HepG2 (cell line): ENCODE results near the gene ITPR1. TPM values are rescaled to one million over a fixed set of nuclear protein-coding genes. Genes with fewer than 3 reads are reported as not detected.

Source experiments
- ATAC-seq: fragments of 200-7000 bp; cut with Tn5 transposase; 3 replicates; pipeline ENCODE4 v1.9.1; 2020; ENCODE audit warnings: mild to moderate bottlenecking, moderate library complexity
- BruUV-seq: library from RNA; stranded (reverse); fragments of 400-500 nt; replicated peaks from 2 replicates; lab custom pipeline; 2021; lab: Mats Ljungman, UMichigan
- CTCF ChIA-PET: fragments of 300-600 bp; formaldehyde crosslinking; extraction: SDS; loops from one replicate; lab custom pipeline; 2021; ENCODE audit warnings: low total read pairs, inconsistent platforms, low intra/inter-chr PET ratio; lab: Yijun Ruan, JAX
- POLR2A ChIA-PET: fragments of 350-600 bp; sonication (Branson Sonifier 250); formaldehyde crosslinking; loops from one replicate; lab custom pipeline; 2020; ENCODE audit warnings: antibody characterized with exemption, inconsistent platforms; lab: Yijun Ruan, JAX
- DNase-seq: peaks from one replicate; pipeline ENCODE4 v3.0.0-alpha.2; 2015; ENCODE audit warnings: low spot score
- FAIRE-seq: peaks from 3 replicates; lab custom pipeline; 2011; peaks lifted over from hg19 to GRCh38; lab: Jason Lieb, UNC
- H2AFZ ChIP-seq: one replicate; pipeline ENCODE4 v1.6.1; 2011; ENCODE audit warnings: low read length, inconsistent platforms
- H3K27ac ChIP-seq: fragments of 300-600 bp; 3 replicates; pipeline ENCODE4 v1.8.0; 2011; ENCODE audit warnings: mixed run types, mild to moderate bottlenecking, mixed read lengths, low read length, inconsistent platforms; ENCODE audit not compliant: insufficient read depth; ENCODE audit errors: extremely low read length
- H3K27me3 ChIP-seq, 2 experiments: fragments of 200-600 bp in 1 of 2; 2 replicates in 1 of 2; 3 replicates in 1 of 2; pipeline versions ENCODE4 v1.6.0 to v1.8.0; 2011; ENCODE audit warnings: low read length in 2 of 2, mild to moderate bottlenecking in 2 of 2, moderate library complexity in 2 of 2, inconsistent platforms in 1 of 2; ENCODE audit not compliant: insufficient read depth in 2 of 2, control insufficient read depth in 1 of 2
- H3K36me3 ChIP-seq, 2 experiments: fragments of 200-600 bp in 1 of 2; replicated peaks in 1 of 2; 2 replicates in 1 of 2; 3 replicates in 1 of 2; pipeline versions ENCODE4 v1.5.1 to v1.8.0; 2011; ENCODE audit warnings: low read length in 2 of 2, inconsistent platforms in 1 of 2; ENCODE audit not compliant: insufficient read depth in 2 of 2, control insufficient read depth in 1 of 2
- H3K4me1 ChIP-seq: 2 replicates; pipeline ENCODE4 v1.5.1; 2012; ENCODE audit warnings: low read length, inconsistent platforms; ENCODE audit not compliant: insufficient read depth
- H3K4me2 ChIP-seq: 2 replicates; pipeline ENCODE4 v1.6.0; 2011; ENCODE audit warnings: low read depth, low read length, inconsistent platforms
- H3K4me3 ChIP-seq, 3 experiments: fragments of 200-600 bp in 1 of 3; sonication (generic), shearing (Covaris generic) in 1 of 3; replicated peaks in 1 of 3; 2 replicates each; pipeline ENCODE4 v1.5.1; 2011 to 2016; ENCODE audit warnings: low read length in 3 of 3, inconsistent platforms in 2 of 3, low read depth in 2 of 3, mild to moderate bottlenecking in 2 of 3, control low read depth in 1 of 3, mixed read lengths in 1 of 3; ENCODE audit not compliant: insufficient read depth in 1 of 3
- H3K79me2 ChIP-seq: one replicate; pipeline ENCODE4 v1.6.1; 2011; ENCODE audit warnings: low read length, inconsistent platforms; ENCODE audit not compliant: insufficient read depth
- H3K9ac ChIP-seq: 2 replicates; pipeline ENCODE4 v1.6.0; 2011; ENCODE audit warnings: mild to moderate bottlenecking, low read depth, low read length, inconsistent platforms; ENCODE audit not compliant: insufficient read depth
- H3K9me3 ChIP-seq: 2 replicates; pipeline ENCODE4 v1.5.1; 2012; ENCODE audit warnings: mild to moderate bottlenecking, low read length
- H4K20me1 ChIP-seq: 2 replicates; pipeline ENCODE4 v1.6.0; 2011; ENCODE audit warnings: inconsistent platforms, mild to moderate bottlenecking, low read length, moderate library complexity; ENCODE audit not compliant: insufficient read depth
- ATRX ChIP-seq: sonication (generic); formaldehyde crosslinking; IDR thresholded peaks from 2 replicates; pipeline ENCODE4 v1.4.0; 2020; ENCODE audit warnings: missing genetic modification reagents, borderline replicate concordance
- FOXC1 ChIP-seq: sonication (generic); formaldehyde crosslinking; IDR thresholded peaks from 2 replicates; pipeline ENCODE4 v1.8.0; 2022; ENCODE audit warnings: mild to moderate bottlenecking, missing genetic modification reagents, borderline replicate concordance
- GATA4 ChIP-seq: sonication (generic); IDR thresholded peaks from 2 replicates; pipeline ENCODE4 v1.6.1; 2016; ENCODE audit warnings: antibody characterized with exemption, low read depth, borderline replicate concordance
- HNRNPL ChIP-seq: fragments of 200-400 bp; formaldehyde crosslinking; IDR thresholded peaks from 2 replicates; pipeline ENCODE4 v1.6.1; 2017; ENCODE audit warnings: mild to moderate bottlenecking, low read depth, low read length
- JUNB ChIP-seq: sonication (generic); formaldehyde crosslinking; IDR thresholded peaks from 2 replicates; pipeline ENCODE4 v1.8.0; 2022; ENCODE audit warnings: missing genetic modification reagents, mild to moderate bottlenecking, borderline replicate concordance
- MEIS1 ChIP-seq: sonication (generic); formaldehyde crosslinking; IDR thresholded peaks from 2 replicates; pipeline ENCODE4 v1.9.0; 2021; ENCODE audit warnings: mild to moderate bottlenecking, missing genetic modification reagents, moderate library complexity, borderline replicate concordance
- MTF2 ChIP-seq: sonication (generic); formaldehyde crosslinking; IDR thresholded peaks from 2 replicates; pipeline ENCODE4 v1.5.0; 2020; ENCODE audit warnings: missing genetic modification reagents, borderline replicate concordance
- NR2F2 ChIP-seq: IDR thresholded peaks from 2 replicates; pipeline ENCODE4 v1.6.1; 2012; ENCODE audit warnings: low read depth, inconsistent platforms, borderline replicate concordance
- SMYD3 ChIP-seq: sonication (generic); formaldehyde crosslinking; IDR thresholded peaks from 2 replicates; pipeline ENCODE4 v1.8.1; 2023; ENCODE audit warnings: mild to moderate bottlenecking, missing genetic modification reagents
- ZNF562 ChIP-seq: sonication (generic); formaldehyde crosslinking; IDR thresholded peaks from 2 replicates; pipeline ENCODE4 v1.8.0; 2022; ENCODE audit warnings: missing genetic modification reagents, borderline replicate concordance
- WGBS: methylation state at CpG from one replicate; pipeline ENCODE4 v1.1.6; 2017; ENCODE audit warnings: low lambda C conversion rate; 5-methylcytosine and 5-hydroxymethylcytosine counted together
- in situ Hi-C: cut with HindIII; loops from 2 replicates; pipeline ENCODE4 v1.10.0; 2017; ENCODE audit warnings: low pct_unique_long_range_greater_than_20kb; ENCODE audit not compliant: extremely low pct_ligation_motif_present
- intact Hi-C: fragments of 100-400 bp; cut with micrococcal nuclease; formaldehyde crosslinking; loops from one replicate; pipeline ENCODE4 v1.10.0; 2022; ENCODE audit not compliant: unreplicated experiment
- polyA plus RNA-seq, 8 experiments: library from polyadenylated mRNA; depleted of rRNA in 3 of 8; stranded (reverse) in 7 of 8; unstranded in 1 of 8; fragments of >200 nt; fragmentation: Illumina TruSeq in 4 of 8; extraction: Trizol in 4 of 8; gene quantifications; 2 replicates each; pipeline versions ENCODE4 v1.2.1 to v1.2.3, GENCODE V29; 2011 to 2016; ENCODE audit warnings: low read depth in 4 of 8, missing spikeins in 1 of 8, mixed read lengths in 1 of 8; ENCODE audit not compliant: insufficient read depth in 1 of 8
- total RNA-seq, 5 experiments: library from RNA; depleted of rRNA; stranded (reverse); fragments of >200 nt; fragmentation: Illumina TruSeq; extraction: Trizol; gene quantifications; 2 replicates each; pipeline ENCODE4 v1.2.3, GENCODE V29; 2016; ENCODE audit warnings: low read depth in 1 of 5
- TF ChIP-seq, protein P1 (sequence below): sonication (generic); formaldehyde crosslinking; IDR thresholded peaks from 2 replicates; pipeline ENCODE4 v1.4.0; 2020; ENCODE audit warnings: mild to moderate bottlenecking, missing genetic modification reagents
- TF ChIP-seq, protein P2 (sequence below): sonication (generic); formaldehyde crosslinking; IDR thresholded peaks from 2 replicates; pipeline ENCODE4 v1.4.0; 2020; ENCODE audit warnings: missing genetic modification reagents, mild to moderate bottlenecking, borderline replicate concordance
- TF ChIP-seq, protein P3 (sequence below), 2 experiments: IDR thresholded peaks; 2 replicates each; pipeline ENCODE4 v1.6.1; 2011 to 2012; ENCODE audit warnings: low read length in 2 of 2, borderline replicate concordance in 1 of 2, low read depth in 1 of 2, mild to moderate bottlenecking in 1 of 2, moderate library complexity in 1 of 2
- TF ChIP-seq, protein P4 (sequence below): sonication (generic); formaldehyde crosslinking; IDR thresholded peaks from 2 replicates; pipeline ENCODE4 v1.5.1; 2020; ENCODE audit warnings: missing genetic modification reagents, mild to moderate bottlenecking, borderline replicate concordance

The ITPR1 gene
- total and polyA plus RNA-seq, 2 of the 13 experiments (the other 11 are each of a cell fraction or from before 2014, with no cell fraction given) = 10.0 to 11.4 TPM

DNA sequence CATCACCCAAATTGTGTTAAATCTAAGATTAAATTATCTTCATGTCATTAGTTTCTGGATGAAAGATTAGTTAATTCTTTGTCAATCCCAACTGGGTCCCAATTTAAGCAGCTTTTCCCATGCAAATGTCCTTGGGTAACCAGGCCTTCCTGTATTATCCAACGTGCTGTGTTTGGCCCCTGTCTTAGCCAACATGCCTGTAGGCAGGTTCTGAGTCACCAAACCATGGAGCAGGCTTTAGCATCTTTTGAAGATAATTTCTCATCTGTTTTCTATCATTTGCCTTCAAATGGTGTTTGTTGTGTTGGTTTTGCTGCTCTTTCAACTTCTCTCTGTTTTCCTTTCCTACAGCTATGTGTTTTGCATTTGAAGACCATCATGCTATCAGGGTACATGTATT is 216.2 kb downstream of the ITPR1 start:
- intact Hi-C loops (no loop called here), in situ Hi-C loops (no loop called here)
- H3K27ac ChIP-seq = no peak overlapping the region
- ATAC-seq (no peak), FAIRE-seq (no peak), DNase-seq (no peak)
- H3K36me3 ChIP-seq = peaks cover 6 to 27% of the 10 kb centered on the region in 2 experiments; a peak in 4 of 5 replicates
- no peak overlapping the region for H2AFZ ChIP-seq
- no peaks in the 10 kb centered on the region for H3K9me3 ChIP-seq
- POLR2A ChIA-PET = no interaction called here
- 52% methylated on average over 1 of the region's 1 CpG for WGBS
- no peaks in the 10 kb centered on the region for H3K79me2 ChIP-seq
- H3K4me3 ChIP-seq = no peak overlapping the region
- H3K9ac ChIP-seq = no peak overlapping the region
- no peaks in the 10 kb centered on the region for H3K27me3 ChIP-seq
- no TSS peak for BruUV-seq
- H3K4me1 ChIP-seq = no peaks in the 10 kb centered on the region
- no peak overlapping the region for H3K4me2 ChIP-seq
- H4K20me1 ChIP-seq = no peaks in the 10 kb centered on the region
- no peak for TF ChIP-seq HNRNPL
- TF ChIP-seq JUNB (CRISPR knock-in tag) = no peak
- TF ChIP-seq ATRX (CRISPR knock-in tag) = no peak
- no peak for TF ChIP-seq GATA4
- no peak for TF ChIP-seq MEIS1 (CRISPR knock-in tag)
- TF ChIP-seq, protein P1, sequence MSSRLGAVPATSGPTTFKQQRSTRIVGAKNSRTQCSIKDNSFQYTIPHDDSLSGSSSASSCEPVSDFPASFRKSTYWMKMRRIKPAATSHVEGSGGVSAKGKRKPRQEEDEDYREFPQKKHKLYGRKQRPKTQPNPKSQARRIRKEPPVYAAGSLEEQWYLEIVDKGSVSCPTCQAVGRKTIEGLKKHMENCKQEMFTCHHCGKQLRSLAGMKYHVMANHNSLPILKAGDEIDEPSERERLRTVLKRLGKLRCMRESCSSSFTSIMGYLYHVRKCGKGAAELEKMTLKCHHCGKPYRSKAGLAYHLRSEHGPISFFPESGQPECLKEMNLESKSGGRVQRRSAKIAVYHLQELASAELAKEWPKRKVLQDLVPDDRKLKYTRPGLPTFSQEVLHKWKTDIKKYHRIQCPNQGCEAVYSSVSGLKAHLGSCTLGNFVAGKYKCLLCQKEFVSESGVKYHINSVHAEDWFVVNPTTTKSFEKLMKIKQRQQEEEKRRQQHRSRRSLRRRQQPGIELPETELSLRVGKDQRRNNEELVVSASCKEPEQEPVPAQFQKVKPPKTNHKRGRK = no peak
- no peak for TF ChIP-seq FOXC1
- TF ChIP-seq, protein P2, sequence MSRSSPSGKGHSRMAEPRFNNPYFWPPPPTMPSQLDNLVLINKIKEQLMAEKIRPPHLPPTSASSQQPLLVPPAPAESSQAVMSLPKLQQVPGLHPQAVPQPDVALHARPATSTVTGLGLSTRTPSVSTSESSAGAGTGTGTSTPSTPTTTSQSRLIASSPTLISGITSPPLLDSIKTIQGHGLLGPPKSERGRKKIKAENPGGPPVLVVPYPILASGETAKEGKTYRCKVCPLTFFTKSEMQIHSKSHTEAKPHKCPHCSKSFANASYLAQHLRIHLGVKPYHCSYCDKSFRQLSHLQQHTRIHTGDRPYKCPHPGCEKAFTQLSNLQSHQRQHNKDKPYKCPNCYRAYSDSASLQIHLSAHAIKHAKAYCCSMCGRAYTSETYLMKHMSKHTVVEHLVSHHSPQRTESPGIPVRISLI = no peak
- TF ChIP-seq SMYD3 (CRISPR knock-in tag) = no peak
- TF ChIP-seq, protein P3, sequence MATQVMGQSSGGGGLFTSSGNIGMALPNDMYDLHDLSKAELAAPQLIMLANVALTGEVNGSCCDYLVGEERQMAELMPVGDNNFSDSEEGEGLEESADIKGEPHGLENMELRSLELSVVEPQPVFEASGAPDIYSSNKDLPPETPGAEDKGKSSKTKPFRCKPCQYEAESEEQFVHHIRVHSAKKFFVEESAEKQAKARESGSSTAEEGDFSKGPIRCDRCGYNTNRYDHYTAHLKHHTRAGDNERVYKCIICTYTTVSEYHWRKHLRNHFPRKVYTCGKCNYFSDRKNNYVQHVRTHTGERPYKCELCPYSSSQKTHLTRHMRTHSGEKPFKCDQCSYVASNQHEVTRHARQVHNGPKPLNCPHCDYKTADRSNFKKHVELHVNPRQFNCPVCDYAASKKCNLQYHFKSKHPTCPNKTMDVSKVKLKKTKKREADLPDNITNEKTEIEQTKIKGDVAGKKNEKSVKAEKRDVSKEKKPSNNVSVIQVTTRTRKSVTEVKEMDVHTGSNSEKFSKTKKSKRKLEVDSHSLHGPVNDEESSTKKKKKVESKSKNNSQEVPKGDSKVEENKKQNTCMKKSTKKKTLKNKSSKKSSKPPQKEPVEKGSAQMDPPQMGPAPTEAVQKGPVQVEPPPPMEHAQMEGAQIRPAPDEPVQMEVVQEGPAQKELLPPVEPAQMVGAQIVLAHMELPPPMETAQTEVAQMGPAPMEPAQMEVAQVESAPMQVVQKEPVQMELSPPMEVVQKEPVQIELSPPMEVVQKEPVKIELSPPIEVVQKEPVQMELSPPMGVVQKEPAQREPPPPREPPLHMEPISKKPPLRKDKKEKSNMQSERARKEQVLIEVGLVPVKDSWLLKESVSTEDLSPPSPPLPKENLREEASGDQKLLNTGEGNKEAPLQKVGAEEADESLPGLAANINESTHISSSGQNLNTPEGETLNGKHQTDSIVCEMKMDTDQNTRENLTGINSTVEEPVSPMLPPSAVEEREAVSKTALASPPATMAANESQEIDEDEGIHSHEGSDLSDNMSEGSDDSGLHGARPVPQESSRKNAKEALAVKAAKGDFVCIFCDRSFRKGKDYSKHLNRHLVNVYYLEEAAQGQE (IDR thresholded peaks at IDR 0.05; ENCODE audit: borderline replicate concordance in 1 of 2, low read depth in 1 of 2, low read length in 2 of 2) = no peak
- no peak for TF ChIP-seq NR2F2
- TF ChIP-seq ZNF562 = no peak
- TF ChIP-seq MTF2 (CRISPR knock-in tag) = no peak
- TF ChIP-seq, protein P4, sequence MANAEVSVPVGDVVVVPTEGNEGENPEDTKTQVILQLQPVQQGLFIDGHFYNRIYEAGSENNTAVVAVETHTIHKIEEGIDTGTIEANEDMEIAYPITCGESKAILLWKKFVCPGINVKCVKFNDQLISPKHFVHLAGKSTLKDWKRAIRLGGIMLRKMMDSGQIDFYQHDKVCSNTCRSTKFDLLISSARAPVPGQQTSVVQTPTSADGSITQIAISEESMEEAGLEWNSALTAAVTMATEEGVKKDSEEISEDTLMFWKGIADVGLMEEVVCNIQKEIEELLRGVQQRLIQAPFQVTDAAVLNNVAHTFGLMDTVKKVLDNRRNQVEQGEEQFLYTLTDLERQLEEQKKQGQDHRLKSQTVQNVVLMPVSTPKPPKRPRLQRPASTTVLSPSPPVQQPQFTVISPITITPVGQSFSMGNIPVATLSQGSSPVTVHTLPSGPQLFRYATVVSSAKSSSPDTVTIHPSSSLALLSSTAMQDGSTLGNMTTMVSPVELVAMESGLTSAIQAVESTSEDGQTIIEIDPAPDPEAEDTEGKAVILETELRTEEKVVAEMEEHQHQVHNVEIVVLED (CRISPR knock-in tag) = no peak
- CTCF ChIA-PET = interaction anchor here (4.3 kb wide), 1 partner anchor 349 kb away, joined by 50 read pairs; no protein-coding TSS in a partner anchor
